Nephron (organoid): ENCODE measurements around the gene RD3L.
"Not testable (repeated sequence)": the region's sequence is repeated elsewhere in the genome, so short reads cannot be mapped to it uniquely, and the experiment has no call there.

Experiments
- H3K27ac Mint-ChIP-seq, 3 experiments: 2 replicates each; pipeline ENCODE4 v1.8.0; 2020; ENCODE audit warnings: mixed read lengths in 3 of 3, mild to moderate bottlenecking in 2 of 3, moderate library complexity in 1 of 3
- H3K27me3 Mint-ChIP-seq: 2 replicates; pipeline ENCODE4 v1.8.0; 2021; ENCODE audit warnings: low read depth, mild to moderate bottlenecking, moderate library complexity, mixed read lengths
- H3K36me3 Mint-ChIP-seq: 2 replicates; pipeline ENCODE4 v1.8.0; 2020; ENCODE audit warnings: low read depth, mixed read lengths
- H3K4me1 Mint-ChIP-seq: 2 replicates; pipeline ENCODE4 v1.8.0; 2020; ENCODE audit warnings: mixed read lengths
- H3K4me3 Mint-ChIP-seq, 3 experiments: 2 replicates each; pipeline ENCODE4 v1.8.0; 2020; ENCODE audit warnings: mild to moderate bottlenecking in 3 of 3, mixed read lengths in 3 of 3, moderate library complexity in 2 of 3
- H3K9me3 Mint-ChIP-seq: 2 replicates; pipeline ENCODE4 v1.8.0; 2020; ENCODE audit warnings: mixed read lengths
- TF ChIP-seq, protein P1 (sequence below), 3 experiments: fragments of 200-600 bp; sonication (generic); IDR thresholded peaks; one replicate each; pipeline ENCODE4 v1.5.0; 2021; ENCODE audit warnings: antibody characterized with exemption in 3 of 3; ENCODE audit not compliant: unreplicated experiment in 3 of 3

The RD3L gene

DNA sequence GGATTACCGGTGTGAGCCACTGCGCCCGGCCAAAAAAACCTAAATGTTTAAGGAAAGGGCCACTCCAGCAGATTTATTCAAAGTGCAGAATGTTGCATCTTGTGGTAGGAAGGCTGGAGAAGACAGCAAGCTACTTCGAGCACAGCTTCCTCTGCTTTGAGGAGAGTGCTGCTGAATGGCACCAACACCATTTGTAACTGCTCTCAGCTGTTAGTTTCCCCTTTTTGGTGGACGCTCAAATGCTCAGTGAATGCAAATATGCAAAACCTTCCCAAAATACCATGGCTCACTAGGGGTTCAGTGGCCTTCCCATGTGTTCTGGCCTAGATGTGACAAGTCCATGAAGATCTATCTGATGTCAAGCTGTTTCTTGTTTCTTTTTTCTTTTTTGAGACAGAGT, 17.0 kb downstream of the RD3L start:
- Mint-ChIP-seq H3K9me3 (peaks cover 3% of the 10 kb centered on the region), H3K27me3 (peaks cover 8% of the 10 kb centered on the region), H3K4me3 (peak overlapping the region in 1 of 3 experiments; percentile 38), H3K27ac (no peak overlapping the region), H3K36me3 (peaks cover 4% of the 10 kb centered on the region), H3K4me1 (no peaks in the 10 kb centered on the region)
- TF ChIP-seq, protein P1, sequence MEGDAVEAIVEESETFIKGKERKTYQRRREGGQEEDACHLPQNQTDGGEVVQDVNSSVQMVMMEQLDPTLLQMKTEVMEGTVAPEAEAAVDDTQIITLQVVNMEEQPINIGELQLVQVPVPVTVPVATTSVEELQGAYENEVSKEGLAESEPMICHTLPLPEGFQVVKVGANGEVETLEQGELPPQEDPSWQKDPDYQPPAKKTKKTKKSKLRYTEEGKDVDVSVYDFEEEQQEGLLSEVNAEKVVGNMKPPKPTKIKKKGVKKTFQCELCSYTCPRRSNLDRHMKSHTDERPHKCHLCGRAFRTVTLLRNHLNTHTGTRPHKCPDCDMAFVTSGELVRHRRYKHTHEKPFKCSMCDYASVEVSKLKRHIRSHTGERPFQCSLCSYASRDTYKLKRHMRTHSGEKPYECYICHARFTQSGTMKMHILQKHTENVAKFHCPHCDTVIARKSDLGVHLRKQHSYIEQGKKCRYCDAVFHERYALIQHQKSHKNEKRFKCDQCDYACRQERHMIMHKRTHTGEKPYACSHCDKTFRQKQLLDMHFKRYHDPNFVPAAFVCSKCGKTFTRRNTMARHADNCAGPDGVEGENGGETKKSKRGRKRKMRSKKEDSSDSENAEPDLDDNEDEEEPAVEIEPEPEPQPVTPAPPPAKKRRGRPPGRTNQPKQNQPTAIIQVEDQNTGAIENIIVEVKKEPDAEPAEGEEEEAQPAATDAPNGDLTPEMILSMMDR (IDR thresholded peaks at IDR 0.05; ENCODE audit: unreplicated experiment in 3 of 3), result no peak

DNA sequence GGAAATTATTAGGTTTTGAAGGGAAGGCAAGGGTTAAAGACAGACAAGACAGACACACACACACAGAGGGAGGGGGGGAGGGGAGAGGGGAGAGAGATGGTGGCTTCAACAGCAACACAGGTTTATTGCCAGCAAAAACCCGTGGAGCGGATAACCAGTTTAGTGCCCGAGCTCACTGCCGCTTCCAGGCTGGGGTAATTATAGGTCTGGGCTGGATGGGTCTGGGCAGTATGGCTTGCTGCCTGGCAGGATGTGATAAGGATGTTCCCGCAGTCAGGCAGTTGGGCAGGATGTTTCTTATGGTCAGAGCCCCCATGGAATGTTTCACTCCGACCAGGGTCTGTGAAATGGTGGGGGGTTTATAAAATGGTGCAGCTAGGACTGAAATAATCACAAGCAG, 18.5 kb downstream of the RD3L start:
- no peaks in the 10 kb centered on the region for H3K4me1 Mint-ChIP-seq
- peak overlapping the region in 2 of 3 experiments; percentile 57 to 59 for H3K27ac Mint-ChIP-seq
- peak overlapping the region in 1 of 3 experiments; percentile 52 for H3K4me3 Mint-ChIP-seq
- H3K27me3 Mint-ChIP-seq, result peaks cover 8% of the 10 kb centered on the region
- TF ChIP-seq, protein P1 (IDR thresholded peaks at IDR 0.05; ENCODE audit: unreplicated experiment in 3 of 3), result no peak
- peaks cover 4% of the 10 kb centered on the region for H3K36me3 Mint-ChIP-seq
- H3K9me3 Mint-ChIP-seq, result no peaks in the 10 kb centered on the region

GRCh38 chr14:103921855-103922200, 20.5 kb downstream of the RD3L start:
- H3K4me1 Mint-ChIP-seq, H3K9me3 Mint-ChIP-seq, H3K36me3 Mint-ChIP-seq, H3K27ac Mint-ChIP-seq, H3K27me3 Mint-ChIP-seq: not testable (repeated sequence)
- peak overlapping the region; percentile 91 to 97 (median 92) for H3K4me3 Mint-ChIP-seq

GRCh38 chr14:103920981-103921854, 21.1 kb downstream of the RD3L start:
- H3K9me3 Mint-ChIP-seq, result no peaks in the 10 kb centered on the region
- peak overlapping the region; percentile 91 to 97 (median 92) for H3K4me3 Mint-ChIP-seq
- peaks cover 8% of the 10 kb centered on the region for H3K36me3 Mint-ChIP-seq
- H3K27ac Mint-ChIP-seq, result peak overlapping the region; percentile 51 to 83 (median 72)
- no peaks in the 10 kb centered on the region for H3K4me1 Mint-ChIP-seq
- peaks cover 8% of the 10 kb centered on the region for H3K27me3 Mint-ChIP-seq
- TF ChIP-seq, protein P1 (IDR thresholded peaks at IDR 0.05; ENCODE audit: unreplicated experiment in 3 of 3), result peak; percentile 98 to 99 (median 98)

GRCh38 chr14:103916636-103917262, 25.6 kb downstream of the RD3L start:
- H3K9me3 Mint-ChIP-seq, result no peaks in the 10 kb centered on the region
- H3K27me3 Mint-ChIP-seq, result no peaks in the 10 kb centered on the region
- H3K4me3 Mint-ChIP-seq, result peak overlapping the region in 2 of 3 experiments; percentile 39 to 46
- H3K4me1 Mint-ChIP-seq, result no peaks in the 10 kb centered on the region
- H3K27ac Mint-ChIP-seq, result no peak overlapping the region
- peaks cover 34% of the 10 kb centered on the region for H3K36me3 Mint-ChIP-seq
- TF ChIP-seq, protein P1 (IDR thresholded peaks at IDR 0.05; ENCODE audit: unreplicated experiment in 3 of 3), result no peak

- H3K9me3 Mint-ChIP-seq, result no peaks in the 10 kb centered on the region
- H3K36me3 Mint-ChIP-seq, result peaks cover 30% of the 10 kb centered on the region
- H3K27ac Mint-ChIP-seq, result no peak overlapping the region
- TF ChIP-seq, protein P1 (IDR thresholded peaks at IDR 0.05; ENCODE audit: unreplicated experiment in 3 of 3), result no peak
- no peaks in the 10 kb centered on the region for H3K27me3 Mint-ChIP-seq
- H3K4me1 Mint-ChIP-seq, result no peaks in the 10 kb centered on the region
- H3K4me3 Mint-ChIP-seq, result no peak overlapping the region
Observed at GRCh38 chr14:103915616-103916015, 26.7 kb downstream of the RD3L start.
